Activated CD8-positive, alpha-beta T cell treated with anti-CD3 and anti-CD28 coated beads, Interleukin-2, amount 10 ng/mL, durations not matched to agents 7 days and 5 days (primary cell): Measurements from ENCODE around the gene NAV1. TPM values are rescaled to one million over a fixed set of nuclear protein-coding genes. Genes with fewer than 3 reads are reported as not detected.

Source experiments
- ATAC-seq: fragments of 150-1000 bp; cut with Tn5 transposase; one replicate; pipeline ENCODE4 v1.10.0; 2021; ENCODE audit warnings: moderate library complexity
- CTCF ChIA-PET: fragments of 350-600 bp; sonication (Branson Sonifier 250); formaldehyde crosslinking; loops from one replicate; lab custom pipeline; 2021; ENCODE audit warnings: antibody characterized with exemption; lab: Charles Lee
- POLR2A ChIA-PET: fragments of 350-600 bp; sonication (Branson Sonifier 250); formaldehyde crosslinking; loops from one replicate; lab custom pipeline; 2021; ENCODE audit warnings: antibody characterized with exemption; lab: Charles Lee
- DNase-seq: peaks from one replicate; pipeline ENCODE4 v3.0.0-alpha.2; 2020
- H3K27ac Mint-ChIP-seq: one replicate; pipeline ENCODE4 v1.8.0; 2021; ENCODE audit warnings: mild to moderate bottlenecking, mixed read lengths
- H3K27me3 Mint-ChIP-seq: one replicate; pipeline ENCODE4 v1.8.0; 2021; ENCODE audit warnings: low read depth, mixed read lengths
- H3K36me3 Mint-ChIP-seq: one replicate; pipeline ENCODE4 v1.8.0; 2021; ENCODE audit warnings: low read depth, mixed read lengths
- H3K4me1 Mint-ChIP-seq: one replicate; pipeline ENCODE4 v1.8.0; 2021; ENCODE audit warnings: low read depth, mixed read lengths
- H3K4me3 Mint-ChIP-seq: one replicate; pipeline ENCODE4 v1.8.0; 2021; ENCODE audit warnings: mild to moderate bottlenecking, mixed read lengths
- H3K9me3 Mint-ChIP-seq: one replicate; pipeline ENCODE4 v1.8.0; 2022; ENCODE audit warnings: mixed read lengths; ENCODE audit not compliant: insufficient read depth
- total RNA-seq, 2 experiments: library from RNA; stranded (reverse); gene quantifications; one replicate each; pipeline ENCODE4 v1.2.3, GENCODE V29; 2021

The NAV1 gene
- total RNA-seq, 2 experiments from 2014 or later: 1.1 to 1.9 TPM

DNA sequence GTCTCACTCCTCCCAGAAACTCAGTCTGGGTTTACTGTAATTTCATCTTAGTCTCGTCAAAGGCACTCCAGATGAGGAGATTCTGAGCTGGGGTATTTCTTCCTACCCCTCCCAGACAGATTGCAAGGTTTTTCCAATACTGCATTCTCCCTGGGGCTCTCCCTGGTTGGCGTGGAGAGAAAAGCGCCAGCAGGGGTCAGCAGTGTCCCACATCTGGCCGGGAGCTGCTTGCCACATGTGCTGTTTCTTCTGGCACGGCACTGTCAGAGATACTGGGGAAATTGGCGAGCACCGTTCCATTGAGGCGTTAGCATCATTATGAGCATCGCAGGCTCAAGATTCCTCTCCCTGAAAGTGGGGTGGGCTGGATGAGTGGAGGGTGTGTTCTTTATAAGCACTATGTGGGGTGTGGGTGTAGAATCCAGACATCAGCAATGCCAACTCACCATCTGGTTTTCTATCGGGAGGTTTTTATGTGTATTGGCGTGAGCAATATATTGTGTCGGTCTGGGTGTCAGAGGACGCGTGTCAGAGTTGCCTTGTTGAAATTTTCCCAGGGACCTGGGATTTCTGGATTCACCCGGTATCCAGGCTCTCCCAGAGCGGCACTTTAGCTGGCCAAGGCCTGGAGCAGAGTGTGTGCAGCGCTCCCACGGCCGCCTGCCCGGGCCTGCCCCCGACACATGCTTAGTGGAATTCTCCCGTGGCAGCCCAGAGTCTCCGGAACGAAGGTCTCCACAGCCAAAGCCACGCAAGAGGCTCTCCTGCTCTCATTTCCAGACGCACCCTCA is 8.0 kb upstream of the NAV1 start:
- H3K27ac Mint-ChIP-seq: no peak overlapping the region
- ChIA-PET CTCF (interaction anchor here (0.6 to 3.3 kb wide), 6 partner anchors 18 to 1056 kb away, joined by 3 to 17 read pairs (median 4); no protein-coding TSS in a partner anchor), POLR2A (no interaction called here)
- no peaks in the 10 kb centered on the region for H3K4me1 Mint-ChIP-seq
- H3K4me3 Mint-ChIP-seq: no peak overlapping the region
- ATAC-seq (peak; percentile 60), DNase-seq (peak; percentile 52)
- H3K9me3 Mint-ChIP-seq: peaks cover 5% of the 10 kb centered on the region
- H3K27me3 Mint-ChIP-seq: peaks cover 6% of the 10 kb centered on the region
- peaks cover 2% of the 10 kb centered on the region for H3K36me3 Mint-ChIP-seq

- no peaks in the 10 kb centered on the region for H3K4me1 Mint-ChIP-seq
These were observed 7.1 kb upstream of the NAV1 start for GRCh38 chr1:201531551-201532425.

DNA sequence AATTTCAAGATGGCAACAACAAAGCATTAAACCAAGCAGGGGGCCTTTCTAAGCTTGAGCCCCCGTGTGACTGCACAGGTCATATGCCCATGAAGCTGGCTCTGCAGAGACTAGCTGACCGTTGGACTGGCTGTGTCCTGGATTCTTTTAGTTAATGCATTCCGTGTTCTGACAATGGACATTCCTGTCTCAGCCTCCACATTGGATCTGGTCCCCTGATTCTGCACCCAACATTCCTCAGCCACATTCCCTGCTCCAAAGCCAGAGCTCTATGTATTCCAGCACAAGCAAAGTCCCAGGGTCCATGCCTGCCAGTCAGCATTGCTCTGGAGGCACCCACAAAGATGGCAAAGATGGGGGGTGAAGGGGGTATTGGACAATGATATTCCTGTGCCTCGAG is 5.1 kb upstream of the NAV1 start:
- no peak overlapping the region for H3K27ac Mint-ChIP-seq
- peaks cover 2% of the 10 kb centered on the region for H3K36me3 Mint-ChIP-seq
- no peaks in the 10 kb centered on the region for H3K9me3 Mint-ChIP-seq
- ChIA-PET CTCF (interaction anchor here (0.9 to 2.5 kb wide), 5 partner anchors 19 to 258 kb away, joined by 3 to 12 read pairs (median 4); no protein-coding TSS in a partner anchor), POLR2A (no interaction called here)
- DNase-seq (no peak), ATAC-seq (no peak)
- H3K4me1 Mint-ChIP-seq: peaks cover 6% of the 10 kb centered on the region
- H3K4me3 Mint-ChIP-seq: no peak overlapping the region
- peaks cover 34% of the 10 kb centered on the region for H3K27me3 Mint-ChIP-seq

More at GRCh38 chr1:201531551-201532425, 7.1 kb upstream of the NAV1 start:
- no peak for ATAC-seq
- CTCF ChIA-PET: interaction anchor here (1.0 to 3.3 kb wide), 6 partner anchors 19 to 262 kb away, joined by 3 to 17 read pairs (median 6); no protein-coding TSS in a partner anchor
- Mint-ChIP-seq H3K27ac (no peak overlapping the region), H3K36me3 (peaks cover 2% of the 10 kb centered on the region), H3K4me3 (no peak overlapping the region), H3K27me3 (peaks cover 14% of the 10 kb centered on the region), H3K9me3 (peaks cover 5% of the 10 kb centered on the region)
- DNase-seq: no peak
- POLR2A ChIA-PET: no interaction called here

GRCh38 chr1:201535046-201535918 is 3.6 kb upstream of the NAV1 start:
- peaks cover 13% of the 10 kb centered on the region for H3K4me1 Mint-ChIP-seq
- H3K27ac Mint-ChIP-seq: no peak overlapping the region
- no peak overlapping the region for H3K4me3 Mint-ChIP-seq
- ChIA-PET CTCF (interaction anchor here (1.1 to 2.5 kb wide), 4 partner anchors 21 to 257 kb away, joined by 3 to 12 read pairs (median 7); no protein-coding TSS in a partner anchor), POLR2A (no interaction called here)
- no peaks in the 10 kb centered on the region for H3K9me3 Mint-ChIP-seq
- DNase-seq (no peak), ATAC-seq (no peak)
- H3K36me3 Mint-ChIP-seq: peaks cover 2% of the 10 kb centered on the region
- H3K27me3 Mint-ChIP-seq: peaks cover 45% of the 10 kb centered on the region

DNA sequence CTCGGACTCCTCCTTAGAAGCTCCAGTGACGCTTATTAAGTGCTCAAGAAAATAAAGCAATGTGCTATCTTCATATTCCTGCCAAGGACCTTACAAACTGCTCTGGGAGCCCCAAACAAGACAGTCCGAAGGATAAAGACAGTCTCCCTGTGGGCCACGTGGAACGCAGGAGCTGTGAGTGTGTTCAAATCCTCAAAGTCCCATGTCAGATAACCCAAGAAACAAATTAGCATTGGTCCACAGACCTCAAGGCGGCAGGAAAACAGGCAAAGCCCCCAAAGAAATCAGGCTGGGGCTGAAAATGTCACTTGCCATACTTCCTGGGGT is 3.0 kb upstream of the NAV1 start:
- Mint-ChIP-seq H3K36me3 (peaks cover 2% of the 10 kb centered on the region), H3K9me3 (no peaks in the 10 kb centered on the region), H3K27ac (no peak overlapping the region), H3K27me3 (peaks cover 51% of the 10 kb centered on the region), H3K4me3 (no peak overlapping the region), H3K4me1 (peaks cover 13% of the 10 kb centered on the region)
- DNase-seq: no peak
- no peak for ATAC-seq
- CTCF ChIA-PET: interaction anchor here (1.1 to 2.5 kb wide), 3 partner anchors 23 to 256 kb away, joined by 3 to 12 read pairs (median 10); no protein-coding TSS in a partner anchor
- POLR2A ChIA-PET: no interaction called here

- DNase-seq: no peak
- Mint-ChIP-seq H3K4me3 (no peak overlapping the region), H3K9me3 (no peaks in the 10 kb centered on the region), H3K36me3 (peaks cover 2% of the 10 kb centered on the region), H3K27me3 (peaks cover 53% of the 10 kb centered on the region), H3K4me1 (peaks cover 13% of the 10 kb centered on the region), H3K27ac (no peak overlapping the region)
- ATAC-seq: no peak
- ChIA-PET CTCF (interaction anchor here (1.4 to 1.9 kb wide), 2 partner anchors 24 to 167 kb away, joined by 4 to 10 read pairs; no protein-coding TSS in a partner anchor), POLR2A (no interaction called here)
These were observed 2.4 kb upstream of the NAV1 start for GRCh38 chr1:201536558-201536957.

GRCh38 chr1:201537028-201537427 is 1.9 kb upstream of the NAV1 start:
- H3K27ac Mint-ChIP-seq: no peak overlapping the region
- ATAC-seq: no peak
- no peak overlapping the region for H3K4me3 Mint-ChIP-seq
- ChIA-PET POLR2A (no interaction called here), CTCF (interaction anchor here (1.4 to 2.2 kb wide), 2 partner anchors 24 to 167 kb away, joined by 4 to 6 read pairs; no protein-coding TSS in a partner anchor)
- H3K36me3 Mint-ChIP-seq: peaks cover 2% of the 10 kb centered on the region
- peaks cover 56% of the 10 kb centered on the region for H3K27me3 Mint-ChIP-seq
- no peak for DNase-seq
- H3K4me1 Mint-ChIP-seq: peaks cover 13% of the 10 kb centered on the region
- no peaks in the 10 kb centered on the region for H3K9me3 Mint-ChIP-seq

DNA sequence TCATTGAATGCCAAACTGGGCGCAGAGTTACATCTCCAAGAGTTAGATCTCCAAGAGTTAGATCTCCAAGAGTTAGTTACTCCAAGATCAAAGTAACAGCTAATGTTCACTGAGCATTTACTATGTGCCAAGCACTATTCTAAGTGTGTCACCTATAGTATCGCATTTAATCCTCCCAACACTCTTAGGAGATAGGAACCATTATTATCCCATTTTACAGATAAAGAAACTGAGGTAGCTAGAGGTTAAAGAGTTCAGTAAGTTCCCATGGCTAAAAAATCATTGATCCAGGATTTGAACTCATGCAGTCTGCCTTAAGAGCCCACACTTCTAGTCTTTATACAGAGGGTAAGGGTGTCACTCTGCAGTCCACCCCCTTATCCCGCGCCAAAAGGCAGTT is 1.5 kb upstream of the NAV1 start:
- ATAC-seq: no peak
- Mint-ChIP-seq H3K36me3 (peaks cover 2% of the 10 kb centered on the region), H3K27me3 (peaks cover 61% of the 10 kb centered on the region), H3K9me3 (no peaks in the 10 kb centered on the region), H3K4me1 (peaks cover 13% of the 10 kb centered on the region), H3K4me3 (no peak overlapping the region), H3K27ac (no peak overlapping the region)
- CTCF ChIA-PET: interaction anchor here (1.4 to 2.2 kb wide), 2 partner anchors 25 to 166 kb away, joined by 4 to 6 read pairs; no protein-coding TSS in a partner anchor
- POLR2A ChIA-PET: no interaction called here
- DNase-seq: no peak

GRCh38 chr1:201537891-201538611 is 876 bp upstream of the NAV1 start:
- no peaks in the 10 kb centered on the region for H3K9me3 Mint-ChIP-seq
- ChIA-PET POLR2A (no interaction called here), CTCF (interaction anchor here (1.4 to 2.2 kb wide), 2 partner anchors 25 to 166 kb away, joined by 4 to 6 read pairs; no protein-coding TSS in a partner anchor)
- peak; percentile 19 for ATAC-seq
- no peak for DNase-seq
- peaks cover 2% of the 10 kb centered on the region for H3K36me3 Mint-ChIP-seq
- peak overlapping the region; percentile 41 for H3K4me3 Mint-ChIP-seq
- no peak overlapping the region for H3K27ac Mint-ChIP-seq
- peaks cover 67% of the 10 kb centered on the region for H3K27me3 Mint-ChIP-seq
- peaks cover 13% of the 10 kb centered on the region for H3K4me1 Mint-ChIP-seq

DNA sequence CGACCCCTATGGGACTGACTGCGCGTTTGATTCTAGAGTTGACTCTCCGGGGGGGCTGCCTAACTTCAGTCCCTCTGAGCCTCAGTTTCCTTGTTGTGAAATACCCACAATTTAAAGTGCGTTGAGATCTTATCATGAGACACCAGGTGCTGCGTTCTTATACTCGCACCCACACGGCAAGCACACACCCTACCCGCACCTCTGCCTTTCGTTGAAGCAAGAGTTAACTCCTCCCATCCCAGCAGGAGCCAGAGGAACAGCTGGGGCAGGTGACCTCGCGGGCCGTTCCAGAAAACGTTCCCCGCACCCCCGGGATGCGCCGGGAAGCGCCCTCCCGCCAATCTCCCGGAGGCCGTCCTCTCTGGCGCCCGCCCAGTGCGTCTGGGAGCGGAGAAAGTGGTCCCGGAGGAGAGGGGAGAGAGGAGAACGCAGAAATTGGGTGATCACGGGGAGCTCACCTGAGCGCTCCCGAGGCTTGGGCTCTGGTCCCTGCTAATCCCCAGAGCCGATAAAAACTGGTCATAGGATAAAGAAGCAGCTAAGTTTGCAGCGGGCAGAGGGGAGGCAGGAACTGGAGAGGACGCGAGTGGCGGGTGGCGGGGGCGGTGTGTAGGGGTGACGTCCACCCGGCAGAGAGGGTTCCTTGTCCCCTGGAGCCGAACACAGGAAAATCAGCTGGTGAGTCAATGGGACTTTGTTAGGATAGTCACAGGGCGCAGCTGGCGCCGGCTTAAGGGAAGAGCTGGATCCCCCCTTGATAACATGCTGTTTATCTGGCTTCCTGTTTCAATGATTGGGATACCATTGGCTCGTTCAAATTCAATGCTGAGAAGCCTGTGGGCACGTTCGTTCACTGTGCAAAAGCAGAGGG is 869 bp downstream of the NAV1 start:
- Mint-ChIP-seq H3K27ac (no peak overlapping the region), H3K9me3 (no peaks in the 10 kb centered on the region), H3K4me1 (peaks cover 13% of the 10 kb centered on the region), H3K27me3 (peaks cover 74% of the 10 kb centered on the region), H3K4me3 (peak overlapping the region; percentile 43), H3K36me3 (no peaks in the 10 kb centered on the region)
- ChIA-PET POLR2A (no interaction called here), CTCF (interaction anchor here (0.7 to 1.5 kb wide), 4 partner anchors 27 to 170 kb away, joined by 3 to 8 read pairs (median 5); no protein-coding TSS in a partner anchor)
- no peak for ATAC-seq
- no peak for DNase-seq
